Measurements from ENCODE around the gene CRHR2. TPM values are rescaled to one million over a fixed set of nuclear protein-coding genes. Genes with fewer than 3 reads are reported as not detected.

Gene CRHR2
- polyA plus RNA-seq, 1 donor = 1.9 TPM

GRCh38 chr7:30616318-30616717 is 65.9 kb downstream of the CRHR2 start:
- no peak for DNase-seq

- DNase-seq = no peak
Measured at GRCh38 chr7:30613366-30614325, 68.6 kb downstream of the CRHR2 start.

- DNase-seq = no peak
Measured at GRCh38 chr7:30612658-30613265, 69.5 kb downstream of the CRHR2 start.

- DNase-seq = no peak
Measured at GRCh38 chr7:30605832-30606231, 76.4 kb downstream of the CRHR2 start.

GRCh38 chr7:30604901-30605300 is 77.4 kb downstream of the CRHR2 start:
- DNase-seq = no peak

Other genes starting within 250 kb of the CRHR2 start
- gene NOD1, start 203.7 kb downstream of the CRHR2 start, polyA plus RNA-seq (ENCODE audit: insufficient read length) = 20.9 TPM
- gene GGCT, start 177.6 kb downstream of the CRHR2 start, polyA plus RNA-seq (ENCODE audit: insufficient read length) = 33.4 TPM
- gene GARS1, start 87.6 kb downstream of the CRHR2 start, polyA plus RNA-seq (ENCODE audit: insufficient read length) = 56.7 TPM
- gene INMT, start 69.7 kb upstream of the CRHR2 start, polyA plus RNA-seq (ENCODE audit: insufficient read length) = 11.9 TPM
- 4.7 TPM for gene MINDY4, start 89.0 kb upstream of the CRHR2 start, polyA plus RNA-seq (ENCODE audit: insufficient read length)
- gene AQP1, start 229.4 kb upstream of the CRHR2 start, polyA plus RNA-seq (ENCODE audit: insufficient read length) = 116 TPM